Fibroblast of mammary gland (primary cell): ENCODE measurements around the gene SGIP1.

Source experiments
- DNase-seq: peaks from one replicate; pipeline ENCODE4 v3.0.0-alpha.2; 2010; ENCODE audit warnings: low read depth
- H3K4me3 ChIP-seq: 2 replicates; pipeline ENCODE4 v1.5.1; 2011; ENCODE audit warnings: low read depth, mild to moderate bottlenecking, low read length, moderate library complexity; ENCODE audit not compliant: control insufficient read depth
- TF ChIP-seq, protein P1 (sequence below): conservative IDR thresholded peaks from 2 replicates; pipeline ENCODE4 v1.5.1; 2011; ENCODE audit warnings: low read depth, low read length, inconsistent platforms; ENCODE audit not compliant: control insufficient read depth, insufficient read depth

The SGIP1 gene

DNA sequence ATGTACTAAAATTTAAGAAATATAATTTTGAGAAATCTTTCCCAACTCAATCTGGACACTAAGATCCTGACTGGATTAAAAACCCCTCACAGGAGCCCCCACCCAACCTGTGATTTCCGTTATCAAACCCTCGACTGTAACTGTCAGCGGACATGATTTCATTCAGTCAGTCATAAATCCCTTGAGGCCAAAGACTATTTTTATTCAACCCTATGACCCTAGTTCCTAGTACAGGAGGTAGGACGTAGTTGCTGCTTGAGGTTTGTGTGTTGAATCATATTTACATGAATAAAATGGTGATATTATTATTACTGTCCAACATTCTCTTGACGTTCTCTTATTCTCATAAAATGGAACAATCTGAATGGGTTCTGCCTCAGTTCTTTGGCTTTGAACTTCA lies 145.2 kb downstream of the SGIP1 start:
- H3K4me3 ChIP-seq, result no peak overlapping the region
- DNase-seq, result no peak
- TF ChIP-seq, protein P1, sequence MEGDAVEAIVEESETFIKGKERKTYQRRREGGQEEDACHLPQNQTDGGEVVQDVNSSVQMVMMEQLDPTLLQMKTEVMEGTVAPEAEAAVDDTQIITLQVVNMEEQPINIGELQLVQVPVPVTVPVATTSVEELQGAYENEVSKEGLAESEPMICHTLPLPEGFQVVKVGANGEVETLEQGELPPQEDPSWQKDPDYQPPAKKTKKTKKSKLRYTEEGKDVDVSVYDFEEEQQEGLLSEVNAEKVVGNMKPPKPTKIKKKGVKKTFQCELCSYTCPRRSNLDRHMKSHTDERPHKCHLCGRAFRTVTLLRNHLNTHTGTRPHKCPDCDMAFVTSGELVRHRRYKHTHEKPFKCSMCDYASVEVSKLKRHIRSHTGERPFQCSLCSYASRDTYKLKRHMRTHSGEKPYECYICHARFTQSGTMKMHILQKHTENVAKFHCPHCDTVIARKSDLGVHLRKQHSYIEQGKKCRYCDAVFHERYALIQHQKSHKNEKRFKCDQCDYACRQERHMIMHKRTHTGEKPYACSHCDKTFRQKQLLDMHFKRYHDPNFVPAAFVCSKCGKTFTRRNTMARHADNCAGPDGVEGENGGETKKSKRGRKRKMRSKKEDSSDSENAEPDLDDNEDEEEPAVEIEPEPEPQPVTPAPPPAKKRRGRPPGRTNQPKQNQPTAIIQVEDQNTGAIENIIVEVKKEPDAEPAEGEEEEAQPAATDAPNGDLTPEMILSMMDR, result no peak

DNA sequence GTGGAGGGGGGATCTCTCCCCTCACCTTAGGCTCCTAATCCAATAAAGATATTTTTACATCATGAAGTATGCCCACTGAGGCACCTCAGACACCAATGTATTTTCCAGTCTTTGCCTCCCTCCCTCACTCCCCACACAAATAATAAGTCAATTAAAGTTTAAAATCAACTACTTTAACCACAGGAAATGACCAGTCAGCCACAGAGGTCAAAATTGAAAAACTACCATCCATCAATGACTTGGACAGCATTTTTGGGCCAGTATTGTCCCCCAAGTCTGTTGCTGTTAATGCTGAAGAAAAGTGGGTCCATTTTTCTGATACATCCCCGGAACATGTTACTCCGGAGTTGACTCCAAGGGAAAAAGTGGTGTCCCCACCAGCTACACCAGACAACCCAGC lies 147.7 kb downstream of the SGIP1 start:
- no peak overlapping the region for H3K4me3 ChIP-seq
- TF ChIP-seq, protein P1, result no peak
- DNase-seq, result peak; percentile 6

DNA sequence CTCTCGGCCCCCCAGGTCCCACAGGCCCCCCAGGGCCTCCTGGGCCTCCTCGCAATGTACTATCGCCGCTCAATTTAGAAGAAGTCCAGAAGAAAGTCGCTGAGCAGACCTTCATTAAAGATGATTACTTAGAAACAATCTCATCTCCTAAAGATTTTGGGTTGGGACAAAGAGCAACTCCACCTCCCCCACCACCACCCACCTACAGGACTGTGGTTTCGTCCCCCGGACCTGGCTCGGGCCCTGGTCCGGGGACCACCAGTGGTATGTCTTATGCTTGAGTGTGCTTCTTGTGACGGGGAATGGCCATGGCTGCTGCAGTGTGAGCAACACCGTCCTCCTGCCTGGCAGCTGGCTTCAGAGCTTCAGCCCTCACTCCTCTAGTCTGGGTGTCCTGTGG lies 148.2 kb downstream of the SGIP1 start:
- TF ChIP-seq, protein P1, result no peak
- DNase-seq, result no peak

DNA sequence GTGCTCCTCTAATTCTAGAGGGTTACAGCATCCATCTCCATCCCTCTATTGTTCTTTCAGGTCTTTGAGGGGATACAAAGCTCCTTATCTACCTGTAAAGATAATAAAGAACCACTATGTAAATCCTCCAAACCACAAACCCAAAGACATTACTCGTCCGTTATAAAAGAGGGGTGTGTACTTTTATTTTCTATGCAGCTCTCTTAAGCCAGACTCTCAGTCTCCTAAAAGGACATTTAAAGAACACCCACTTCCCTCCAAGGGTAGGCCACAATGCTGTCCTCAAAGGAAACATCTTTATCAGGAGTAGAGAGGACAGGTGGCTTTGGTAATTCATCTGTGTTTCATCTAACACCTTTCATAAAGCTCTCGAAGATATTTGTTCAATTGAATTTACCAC lies 150.4 kb downstream of the SGIP1 start:
- no peak overlapping the region for H3K4me3 ChIP-seq
- TF ChIP-seq, protein P1, result no peak
- no peak for DNase-seq

More for the DNA sequence above, 148.2 kb downstream of the SGIP1 start:
- no peak overlapping the region for H3K4me3 ChIP-seq

DNA sequence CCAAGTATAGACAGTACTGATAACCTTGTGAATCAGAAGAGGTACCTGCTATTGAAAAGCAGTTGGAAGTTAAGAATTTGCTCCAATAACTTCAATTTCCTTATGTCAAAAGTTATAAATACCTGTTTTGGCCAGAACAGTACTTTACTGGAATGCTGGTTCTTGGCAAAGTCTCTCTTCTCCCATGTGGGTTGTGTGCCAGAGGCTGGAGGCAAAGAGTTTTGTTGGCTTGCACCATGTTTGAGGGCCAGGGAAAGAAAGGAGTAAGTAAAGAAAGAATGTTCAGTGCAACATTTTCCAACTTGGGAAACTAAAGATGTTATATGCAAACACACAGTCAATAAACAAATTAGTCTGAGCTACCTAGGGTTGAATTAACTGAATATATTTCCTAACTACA lies 151.3 kb downstream of the SGIP1 start:
- H3K4me3 ChIP-seq, result no peak overlapping the region
- TF ChIP-seq, protein P1, result no peak
- no peak for DNase-seq

DNA sequence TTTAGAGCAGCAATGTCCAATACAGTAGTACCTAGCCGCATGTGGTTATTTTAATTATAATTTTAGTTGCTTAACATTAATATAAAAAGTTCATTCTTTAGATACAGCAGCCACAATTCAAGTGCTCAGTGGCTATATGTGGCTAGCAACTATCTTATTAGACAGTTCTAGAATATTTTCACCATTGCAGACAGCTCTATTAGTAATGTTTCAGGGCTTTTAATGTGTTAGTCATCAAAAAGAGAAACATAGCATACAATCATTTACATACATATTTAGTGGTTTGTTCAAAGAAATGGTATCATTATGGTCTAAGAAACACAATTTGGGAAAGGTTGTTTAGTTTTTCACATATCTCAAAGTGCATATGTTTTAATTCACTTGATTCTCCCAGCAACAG lies 151.7 kb downstream of the SGIP1 start:
- TF ChIP-seq, protein P1, result no peak
- no peak overlapping the region for H3K4me3 ChIP-seq
- peak; percentile 19 for DNase-seq

DNA sequence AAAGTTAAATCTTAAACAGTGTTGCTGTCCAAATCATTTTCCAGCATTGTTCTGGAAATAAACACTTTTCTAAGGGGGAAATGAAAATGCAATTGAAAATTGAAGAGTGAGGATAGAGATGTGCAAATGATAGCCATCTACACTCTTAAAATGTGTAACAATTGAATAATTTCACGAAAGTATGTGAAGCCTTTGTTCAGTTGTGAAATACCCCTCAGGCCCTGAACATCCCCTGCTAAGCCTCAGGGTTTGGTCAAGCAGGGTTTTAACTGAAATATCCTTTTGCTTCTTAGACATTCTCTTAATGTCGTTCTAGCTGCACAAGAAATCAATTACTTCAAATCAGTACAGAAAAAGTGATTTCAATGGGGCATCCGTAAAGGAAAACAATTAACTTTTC lies 152.5 kb downstream of the SGIP1 start:
- TF ChIP-seq, protein P1, result no peak
- no peak overlapping the region for H3K4me3 ChIP-seq
- no peak for DNase-seq
